NT2/D1 (cell line): ENCODE data around the gene RAB17.
A peak's percentile ranks its signal among the peaks of the same experiment; 100 is the strongest.
"Not testable (repeated sequence)": the region's sequence is repeated elsewhere in the genome, so short reads cannot be mapped to it uniquely, and the experiment has no call there.

Experiments used
- DNase-seq: peaks from one replicate; pipeline ENCODE4 v3.0.0-alpha.2; 2011; ENCODE audit warnings: low read depth, low spot score
- H3K27me3 ChIP-seq: 2 replicates; pipeline ENCODE4 v1.6.0; 2011; ENCODE audit warnings: mild to moderate bottlenecking; ENCODE audit not compliant: insufficient read length, insufficient read depth
- H3K36me3 ChIP-seq: 2 replicates; pipeline ENCODE4 v1.6.1; 2011; ENCODE audit warnings: mild to moderate bottlenecking, low read length, mixed read lengths; ENCODE audit not compliant: insufficient read depth, insufficient read length
- H3K4me1 ChIP-seq: 2 replicates; pipeline ENCODE4 v1.5.1; 2011; ENCODE audit not compliant: insufficient read depth, insufficient read length
- H3K4me3 ChIP-seq: 2 replicates; pipeline ENCODE4 v1.5.1; 2011; ENCODE audit warnings: low read depth; ENCODE audit not compliant: insufficient read length
- H3K9ac ChIP-seq: 2 replicates; pipeline ENCODE4 v1.6.0; 2011; ENCODE audit warnings: low read depth; ENCODE audit not compliant: insufficient read length
- H3K9me3 ChIP-seq: 2 replicates; pipeline ENCODE4 v1.5.1; 2011; ENCODE audit warnings: mild to moderate bottlenecking, low read length; ENCODE audit not compliant: insufficient read depth
- SUZ12 ChIP-seq: IDR thresholded peaks from 2 replicates; pipeline ENCODE4 v1.6.1; 2011; ENCODE audit not compliant: insufficient read length, insufficient read depth; ENCODE audit errors: extremely low read depth
- YY1 ChIP-seq: IDR thresholded peaks from 2 replicates; pipeline ENCODE4 v1.6.1; 2011; ENCODE audit not compliant: insufficient read length, insufficient read depth
- ZNF274 ChIP-seq: IDR thresholded peaks from 2 replicates; pipeline ENCODE4 v1.6.1; 2011; ENCODE audit warnings: mild to moderate bottlenecking, low read depth, low read length

Gene RAB17

DNA sequence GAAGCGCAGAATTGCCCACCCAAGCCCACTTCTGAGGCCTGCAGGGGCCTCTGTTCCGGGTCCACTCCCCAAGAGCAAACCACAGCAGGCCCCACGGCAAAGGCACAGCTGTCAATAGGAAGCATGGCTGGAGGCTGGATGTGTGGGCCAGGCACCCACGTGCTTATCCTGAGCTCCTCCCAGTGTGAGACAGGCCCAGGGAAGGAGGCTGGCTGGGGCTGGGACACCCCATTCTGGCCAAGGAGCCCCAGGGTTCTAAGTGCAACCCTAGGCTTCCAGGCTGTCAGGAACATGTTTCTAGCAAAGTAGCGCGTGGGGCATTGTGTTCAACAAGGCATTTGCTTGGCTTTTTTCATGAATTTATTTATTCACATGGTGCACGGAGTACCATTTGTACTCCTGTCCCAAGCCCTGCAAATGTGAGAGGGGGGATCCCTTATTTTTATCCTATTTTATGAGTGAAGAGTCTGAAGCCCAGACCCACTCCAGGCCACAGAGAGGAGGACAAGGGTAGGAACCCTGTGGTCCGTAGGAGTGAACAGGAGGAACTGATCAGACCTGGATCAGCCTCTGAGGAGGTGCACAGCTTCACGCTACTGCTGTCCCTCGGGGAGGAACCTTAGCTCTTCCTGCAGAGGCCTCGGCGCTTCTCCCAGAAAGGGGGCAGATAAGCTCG is 6.1 kb upstream of the RAB17 start:
- TF ChIP-seq YY1 (no peak), ZNF274 (no peak)
- Histone ChIP-seq H3K4me1 (peaks cover 46% of the 10 kb centered on the region), H3K27me3 (no peaks in the 10 kb centered on the region), H3K9me3 (no peaks in the 10 kb centered on the region), H3K4me3 (no peak overlapping the region), H3K9ac (no peak overlapping the region), H3K36me3 (no peaks in the 10 kb centered on the region)
- DNase-seq, result no peak

DNA sequence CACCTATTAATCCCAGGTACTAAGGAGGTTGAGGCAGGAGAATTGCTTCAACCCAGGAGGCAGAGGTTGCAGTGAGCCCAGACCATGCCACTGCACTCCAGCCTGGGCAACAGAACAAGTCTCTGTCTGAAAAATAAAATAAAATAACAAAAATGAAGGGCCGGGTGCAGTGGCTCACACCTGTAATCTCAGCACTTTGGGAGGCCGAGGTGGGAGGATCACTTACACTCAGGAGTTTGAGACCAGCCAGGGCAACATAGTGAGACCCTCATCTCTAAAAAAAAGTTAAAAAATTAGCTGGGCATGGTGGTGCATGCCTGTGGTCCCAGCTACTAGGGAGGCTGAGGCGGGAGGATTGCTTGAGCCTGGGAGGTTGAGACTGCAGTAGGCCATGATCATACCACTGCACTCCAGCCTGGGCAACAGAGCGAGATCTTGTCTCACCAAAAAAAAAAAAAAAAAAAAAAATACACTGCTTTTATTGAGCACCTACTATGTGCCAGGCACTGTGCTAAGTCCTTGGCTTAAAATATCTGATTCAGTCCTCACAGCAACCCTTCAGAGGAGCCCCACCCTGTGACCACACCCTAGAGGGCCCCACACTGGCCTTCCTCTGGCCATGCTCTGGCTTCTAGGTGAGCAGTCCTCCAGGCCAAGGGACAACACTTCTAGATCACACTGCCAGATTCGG is 5.4 kb upstream of the RAB17 start:
- DNase-seq, H3K36me3 ChIP-seq, H3K4me3 ChIP-seq, H3K27me3 ChIP-seq, H3K9me3 ChIP-seq, H3K9ac ChIP-seq: not testable (repeated sequence)
- H3K4me1 ChIP-seq, result peaks cover 45% of the 10 kb centered on the region

DNA sequence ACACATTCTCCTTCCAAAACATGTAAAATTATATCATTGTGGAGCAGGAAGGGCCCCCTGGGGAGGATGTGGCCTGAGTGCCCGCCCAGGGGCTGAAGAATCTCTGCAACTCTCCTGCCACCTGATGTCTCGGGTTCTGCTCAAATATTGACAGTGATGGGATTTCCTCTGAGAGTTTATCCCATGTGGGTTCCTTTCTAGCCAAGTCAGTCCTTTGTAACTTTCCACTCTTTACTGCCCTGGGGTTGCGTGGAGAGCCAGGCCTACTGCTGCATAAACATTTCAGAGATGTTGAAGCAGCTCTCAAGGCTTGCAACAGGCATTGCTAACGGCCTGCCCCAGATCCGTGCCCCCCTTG is 4.0 kb upstream of the RAB17 start:
- Histone ChIP-seq H3K36me3 (no peaks in the 10 kb centered on the region), H3K9ac (peak overlapping the region; percentile 42), H3K9me3 (no peaks in the 10 kb centered on the region), H3K4me3 (no peak overlapping the region), H3K27me3 (no peaks in the 10 kb centered on the region), H3K4me1 (peaks cover 45% of the 10 kb centered on the region)
- no peak for DNase-seq
- TF ChIP-seq YY1, result no peak
- no peak for TF ChIP-seq ZNF274
- no peak for TF ChIP-seq SUZ12

- H3K36me3 ChIP-seq, result no peaks in the 10 kb centered on the region
- peaks cover 44% of the 10 kb centered on the region for H3K4me1 ChIP-seq
These were observed 3.2 kb upstream of the RAB17 start for GRCh38 chr2:237593596-237594320.

GRCh38 chr2:237593036-237593435 is 2.5 kb upstream of the RAB17 start:
- Histone ChIP-seq H3K4me3 (no peak overlapping the region), H3K9ac (no peak overlapping the region), H3K4me1 (peaks cover 40% of the 10 kb centered on the region), H3K9me3 (peaks cover 4% of the 10 kb centered on the region; the same call in 1 of the 2 replicates), H3K36me3 (no peaks in the 10 kb centered on the region), H3K27me3 (no peaks in the 10 kb centered on the region)
- no peak for TF ChIP-seq SUZ12
- no peak for TF ChIP-seq YY1
- TF ChIP-seq ZNF274, result no peak
- DNase-seq, result no peak

More at GRCh38 chr2:237593596-237594320, 3.2 kb upstream of the RAB17 start:
- Histone ChIP-seq H3K4me3 (no peak overlapping the region), H3K27me3 (no peaks in the 10 kb centered on the region), H3K9ac (peak overlapping the region; percentile 42), H3K9me3 (no peaks in the 10 kb centered on the region)
- TF ChIP-seq SUZ12 (no peak), YY1 (no peak), ZNF274 (no peak)
- no peak for DNase-seq

GRCh38 chr2:237592425-237592980 is 2.0 kb upstream of the RAB17 start:
- no peaks in the 10 kb centered on the region for H3K27me3 ChIP-seq
- no peak overlapping the region for H3K9ac ChIP-seq
- H3K4me3 ChIP-seq, result no peak overlapping the region
- TF ChIP-seq YY1, result no peak
- TF ChIP-seq SUZ12, result no peak
- TF ChIP-seq ZNF274, result no peak
- no peak for DNase-seq
- H3K36me3 ChIP-seq, result no peaks in the 10 kb centered on the region
- H3K9me3 ChIP-seq, result peaks cover 7% of the 10 kb centered on the region; the same call in 1 of the 2 replicates
- peaks cover 40% of the 10 kb centered on the region for H3K4me1 ChIP-seq

DNA sequence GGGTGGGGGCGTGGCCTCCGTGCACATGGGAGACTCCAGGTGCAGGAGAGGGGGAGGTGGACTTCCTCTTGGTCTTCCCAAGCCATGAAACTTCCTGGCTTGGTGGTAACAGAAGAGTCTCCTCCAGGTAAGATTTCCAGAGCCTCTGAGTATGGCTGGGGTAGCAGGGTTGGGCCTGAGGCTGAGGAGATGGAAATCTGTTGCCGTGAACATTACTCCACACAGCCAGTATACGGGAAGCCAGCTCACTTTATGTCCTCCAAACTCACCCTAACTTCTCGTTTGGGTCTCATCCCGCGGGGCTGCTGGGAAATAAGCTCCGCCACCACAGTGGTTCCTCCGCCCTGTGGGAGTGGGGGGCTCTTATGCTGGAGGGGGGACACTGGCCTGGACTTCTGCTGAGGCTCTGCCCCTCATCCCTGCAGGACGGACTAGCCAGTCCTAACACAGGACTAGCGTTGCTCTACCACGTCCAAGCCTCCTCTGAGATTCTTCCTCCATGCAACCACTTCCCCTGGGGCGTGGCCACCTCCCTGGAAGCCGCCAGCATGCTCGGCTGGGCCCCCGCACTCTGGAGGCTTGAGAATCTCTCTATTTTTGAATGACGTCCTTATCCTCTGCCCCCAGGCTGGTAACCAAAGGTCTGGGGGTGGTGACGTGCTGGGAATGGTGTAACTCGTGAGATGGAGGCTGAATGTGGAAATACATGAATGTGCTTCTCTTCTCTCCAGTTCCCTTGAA is 777 bp upstream of the RAB17 start:
- H3K36me3 ChIP-seq, result no peaks in the 10 kb centered on the region
- no peak for TF ChIP-seq ZNF274
- no peak for TF ChIP-seq YY1
- no peak for TF ChIP-seq SUZ12
- DNase-seq, result no peak
- H3K4me3 ChIP-seq, result no peak overlapping the region
- peak overlapping the region; percentile 24 for H3K9ac ChIP-seq
- no peaks in the 10 kb centered on the region for H3K27me3 ChIP-seq
- peaks cover 7% of the 10 kb centered on the region; the same call in 1 of the 2 replicates for H3K9me3 ChIP-seq
- peaks cover 37% of the 10 kb centered on the region for H3K4me1 ChIP-seq
